ENCODE data around the gene GPC4. TPM values are rescaled to one million over a fixed set of nuclear protein-coding genes. Genes with fewer than 3 reads are reported as not detected.

The GPC4 gene
- total and polyA plus RNA-seq, 9 of the 15 experiments (the other 6 are each of a cell fraction or from before 2014, with no cell fraction given): 0.11 TPM; not detected in 8

GRCh38 chrX:133403984-133404383, 11.3 kb downstream of the GPC4 start (continued):
- TF ChIP-seq ETV6 (IDR thresholded peaks at IDR 0.05; ENCODE audit: borderline replicate concordance in 1 of 2, low read depth in 2 of 2, low read length in 1 of 2) (no peak), ETV6 (CRISPR knock-in tag; IDR thresholded peaks at IDR 0.05; ENCODE audit: borderline replicate concordance) (no peak), KDM4B (IDR thresholded peaks at IDR 0.05; ENCODE audit: borderline replicate concordance in 2 of 2, low read depth in 1 of 2) (no peak), TGIF2 (CRISPR knock-in tag; IDR thresholded peaks at IDR 0.05) (no peak), ZNF12 (CRISPR knock-in tag; IDR thresholded peaks at IDR 0.05) (no peak), CEBPB (tag; IDR thresholded peaks at IDR 0.05) (no peak), ZNF280B (CRISPR knock-in tag; IDR thresholded peaks at IDR 0.05) (no peak), ZNF3 (CRISPR knock-in tag; IDR thresholded peaks at IDR 0.05) (no peak), MBD2 (IDR thresholded peaks at IDR 0.05; ENCODE audit: borderline replicate concordance, low read depth) (no peak), ARID2 (IDR thresholded peaks at IDR 0.05) (no peak), MEF2A (IDR thresholded peaks at IDR 0.05; ENCODE audit: control insufficient read depth, low read depth, low read length) (no peak)

Data from K562 (cell line).